A673 (cell line): ENCODE measurements around the gene ZFP62.

ENCODE experiments used
- EZH2 ChIP-seq: fragments of 200-600 bp; sonication (generic); IDR thresholded peaks from 2 replicates; pipeline ENCODE4 v1.6.1; 2017; ENCODE audit warnings: borderline replicate concordance, low read depth, mild to moderate bottlenecking, mixed read lengths, antibody characterized with exemption, low read length; ENCODE audit not compliant: poor library complexity, severe bottlenecking
- TF ChIP-seq, protein P1 (sequence below): fragments of 300-800, 200-600 bp; sonication (generic); conservative IDR thresholded peaks from 2 replicates; pipeline ENCODE4 v1.5.1; 2017; ENCODE audit warnings: low read depth, mild to moderate bottlenecking, antibody characterized with exemption, low read length, moderate library complexity, mixed read lengths

DNA sequence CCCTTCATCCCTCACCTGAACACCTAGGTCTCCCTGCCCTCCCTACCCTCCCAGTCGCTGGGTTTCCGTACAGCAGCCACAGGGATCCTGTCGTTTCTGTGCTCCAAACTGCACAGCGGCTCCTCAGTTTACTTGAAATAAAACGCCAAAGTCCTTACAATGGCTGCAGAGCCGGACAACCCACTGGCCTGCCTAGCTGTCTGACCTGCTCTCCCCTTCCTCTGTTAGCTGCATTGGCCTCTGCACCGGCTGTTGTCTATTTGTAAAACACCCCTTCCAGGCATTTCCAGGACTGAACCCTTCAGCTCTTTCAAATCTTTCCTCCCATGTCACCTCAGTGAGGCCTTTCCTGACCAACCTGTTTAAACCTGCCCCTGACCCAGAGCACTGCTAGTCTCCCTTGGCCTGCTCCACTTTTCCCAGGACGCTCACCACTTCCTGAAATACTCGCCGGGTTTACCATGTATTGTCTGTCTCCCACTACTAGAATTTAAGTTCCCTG, 49.4 kb downstream of the ZFP62 start:
- TF ChIP-seq, protein P1, sequence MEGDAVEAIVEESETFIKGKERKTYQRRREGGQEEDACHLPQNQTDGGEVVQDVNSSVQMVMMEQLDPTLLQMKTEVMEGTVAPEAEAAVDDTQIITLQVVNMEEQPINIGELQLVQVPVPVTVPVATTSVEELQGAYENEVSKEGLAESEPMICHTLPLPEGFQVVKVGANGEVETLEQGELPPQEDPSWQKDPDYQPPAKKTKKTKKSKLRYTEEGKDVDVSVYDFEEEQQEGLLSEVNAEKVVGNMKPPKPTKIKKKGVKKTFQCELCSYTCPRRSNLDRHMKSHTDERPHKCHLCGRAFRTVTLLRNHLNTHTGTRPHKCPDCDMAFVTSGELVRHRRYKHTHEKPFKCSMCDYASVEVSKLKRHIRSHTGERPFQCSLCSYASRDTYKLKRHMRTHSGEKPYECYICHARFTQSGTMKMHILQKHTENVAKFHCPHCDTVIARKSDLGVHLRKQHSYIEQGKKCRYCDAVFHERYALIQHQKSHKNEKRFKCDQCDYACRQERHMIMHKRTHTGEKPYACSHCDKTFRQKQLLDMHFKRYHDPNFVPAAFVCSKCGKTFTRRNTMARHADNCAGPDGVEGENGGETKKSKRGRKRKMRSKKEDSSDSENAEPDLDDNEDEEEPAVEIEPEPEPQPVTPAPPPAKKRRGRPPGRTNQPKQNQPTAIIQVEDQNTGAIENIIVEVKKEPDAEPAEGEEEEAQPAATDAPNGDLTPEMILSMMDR: no peak
- TF ChIP-seq EZH2: no peak
